NCI-H2081 (cell line): Measurements from ENCODE around the gene ANKRD29.
"Not testable (repeated sequence)": the region's sequence is repeated elsewhere in the genome, so short reads cannot be mapped to it uniquely, and the experiment has no call there.

Experiments used
- DNase-seq, 2 experiments: peaks; one replicate each; lab custom pipeline; 2025; lab: John Stamatoyannopoulos, UW

Gene ANKRD29

DNA sequence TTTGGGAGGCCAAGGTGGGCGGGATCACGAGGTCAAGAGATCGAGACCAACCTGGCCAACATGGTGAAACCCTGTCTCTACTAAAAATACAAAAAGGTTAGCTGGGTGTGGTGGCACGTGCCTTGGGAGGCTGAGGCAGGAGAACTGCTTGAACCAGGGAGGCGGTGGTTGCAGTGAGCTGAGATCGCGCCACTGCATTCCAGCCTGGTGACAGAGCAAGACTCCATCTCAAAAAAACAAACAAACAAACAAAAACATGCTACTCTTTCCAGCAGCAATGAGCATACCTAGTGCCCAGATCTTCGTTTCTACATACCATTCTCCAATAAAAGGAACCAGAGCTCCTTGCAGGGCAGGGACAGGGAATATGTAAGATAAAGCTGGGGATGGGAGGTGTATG lies 105.2 kb downstream of the ANKRD29 start:
- DNase-seq: not testable (repeated sequence)

DNA sequence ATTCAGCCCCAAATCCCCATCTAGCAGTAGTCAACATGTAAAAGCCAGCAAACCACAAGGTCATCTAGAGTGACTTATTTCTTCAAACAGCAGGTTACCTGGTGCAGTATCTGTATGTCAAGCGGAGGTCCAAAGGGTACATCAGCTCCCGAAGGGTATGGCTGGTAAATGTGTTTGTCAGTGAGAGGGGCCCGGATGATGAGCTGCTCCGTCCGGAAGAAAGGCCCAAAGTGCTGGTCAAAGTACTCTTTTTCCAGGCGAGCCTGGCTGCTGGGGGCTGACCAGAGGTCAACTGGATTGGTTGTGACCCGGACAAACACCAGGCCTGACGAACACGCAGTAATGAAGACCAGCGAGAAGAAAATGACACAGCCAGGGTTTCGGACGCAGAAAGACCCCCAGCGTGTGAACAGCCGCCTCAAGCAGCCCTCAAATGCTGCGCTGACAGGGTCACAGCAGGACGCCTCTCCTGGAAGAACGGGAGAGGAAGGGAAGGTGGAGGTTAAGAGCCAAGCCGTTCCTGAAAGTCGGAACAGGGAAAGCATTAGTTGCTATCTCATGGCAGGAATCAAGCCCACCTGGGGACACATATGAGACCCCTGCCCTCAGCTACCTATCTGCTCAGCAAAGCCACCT lies 106.4 kb downstream of the ANKRD29 start:
- DNase-seq: no peak

DNA sequence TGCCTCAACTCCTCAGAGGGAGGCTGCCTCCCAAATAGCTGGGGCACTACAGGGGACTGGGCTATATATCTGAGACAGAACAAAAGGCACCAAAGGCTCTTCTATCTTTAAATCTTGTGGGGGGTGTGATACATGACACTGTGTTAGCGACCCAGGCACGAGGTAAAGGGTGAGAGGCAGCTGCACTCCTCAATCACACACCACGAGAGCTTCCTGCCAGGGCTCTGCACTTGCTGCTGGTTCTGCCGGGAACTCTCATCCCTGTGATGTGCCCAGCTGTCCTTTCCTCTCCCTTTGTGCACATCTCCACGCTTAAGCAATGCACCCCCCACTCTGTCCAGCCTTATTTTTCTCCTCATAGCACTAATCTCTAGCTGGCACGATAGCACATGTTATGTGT lies 108.8 kb downstream of the ANKRD29 start:
- no peak for DNase-seq

DNA sequence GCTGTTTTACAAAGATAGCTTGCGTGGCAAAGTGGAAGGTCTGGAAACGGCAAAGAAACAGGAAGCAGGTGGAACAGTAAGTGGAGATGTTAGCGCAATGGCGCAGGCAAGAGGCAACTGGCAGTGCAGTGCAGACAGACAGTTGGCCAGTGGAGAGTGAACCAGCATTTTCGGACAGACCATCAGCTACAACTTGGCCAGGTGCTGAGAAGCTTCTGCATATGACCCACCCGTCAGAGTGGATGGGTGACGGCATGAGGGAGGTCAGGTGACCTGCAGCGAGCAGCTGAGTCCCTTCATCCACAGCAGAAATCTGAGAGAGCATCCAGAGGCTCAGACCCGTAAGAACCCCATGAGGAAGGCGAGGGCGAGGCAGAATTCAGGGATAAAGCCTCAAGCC lies 110.2 kb downstream of the ANKRD29 start:
- no peak for DNase-seq

DNA sequence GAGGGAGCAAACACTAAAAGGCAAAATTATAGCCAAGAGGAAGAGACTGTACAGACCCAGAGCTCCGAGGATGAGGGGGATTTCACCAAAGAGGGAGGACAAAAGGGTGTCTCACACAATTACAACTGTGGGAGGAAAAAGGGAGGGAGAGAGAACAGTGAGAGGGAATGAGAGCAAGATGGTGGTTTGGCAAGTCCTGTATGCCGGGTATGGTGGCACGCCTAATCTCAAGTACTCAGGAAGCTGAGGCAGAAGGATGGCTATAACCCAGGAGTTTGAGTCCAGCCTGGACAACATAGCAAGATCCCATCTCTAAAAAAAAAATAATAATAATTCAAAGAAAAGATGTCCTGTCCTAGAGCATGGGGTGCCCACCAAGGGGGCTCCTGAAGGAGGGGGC lies 110.7 kb downstream of the ANKRD29 start:
- no peak for DNase-seq

DNA sequence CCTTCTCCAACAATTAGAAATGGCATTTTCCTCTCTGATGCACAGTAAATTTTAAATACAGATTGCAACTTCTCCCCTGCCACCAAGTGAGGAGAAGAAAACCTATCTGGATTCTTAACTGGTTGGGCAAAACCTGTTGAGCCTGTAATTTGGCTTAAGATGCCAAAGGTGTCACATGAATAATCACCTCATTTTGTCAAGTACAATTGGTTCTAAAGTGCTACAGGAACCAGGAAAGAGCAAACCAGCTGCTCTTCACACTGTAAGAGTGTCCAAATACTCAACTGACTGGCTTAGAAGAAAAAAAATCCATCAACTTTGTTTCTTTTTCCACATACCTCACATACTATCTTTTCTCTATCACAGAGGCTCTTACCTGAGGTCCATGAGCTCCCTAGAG lies 111.8 kb downstream of the ANKRD29 start:
- no peak for DNase-seq
